ENCODE measurements around the gene SCAI.

DNA sequence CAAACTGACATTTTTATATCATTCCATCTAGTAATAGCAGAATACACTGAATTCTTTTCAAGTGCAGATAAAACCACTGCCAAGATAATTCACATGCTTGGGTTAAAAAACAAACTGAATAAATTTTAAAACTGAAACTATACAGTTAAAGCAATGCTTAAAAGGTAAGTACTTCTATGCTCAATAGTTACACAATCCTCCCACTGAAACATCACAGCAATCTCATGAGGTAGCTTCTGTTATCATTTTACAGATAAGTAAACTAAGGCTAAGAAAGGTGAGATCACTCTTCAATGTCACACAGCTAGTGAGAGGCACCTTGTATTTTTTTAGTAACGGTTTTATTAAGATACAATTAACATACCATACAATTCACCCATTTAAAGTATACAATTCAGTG, 189.1 kb downstream of the SCAI start:
- TF ChIP-seq POLR2A (IDR thresholded peaks at IDR 0.05; ENCODE audit: low read depth, low read length) = no peak
- no peak for TF ChIP-seq POLR2AphosphoS5 (IDR thresholded peaks at IDR 0.05; ENCODE audit: low read depth, low read length)
- TF ChIP-seq TAF1 (IDR thresholded peaks at IDR 0.05; ENCODE audit: borderline replicate concordance, low read depth, low read length) = no peak

Data from GM12892 (cell line).